RWPE2 (cell line): ENCODE measurements around the gene AIFM3.

Experiments
- ATAC-seq: fragments of 200-7000 bp; cut with Tn5 transposase; 3 replicates; pipeline ENCODE4 v1.9.1; 2021; ENCODE audit warnings: low read depth
- DNase-seq: peaks from one replicate; pipeline ENCODE4 v3.0.0-alpha.2; 2020; ENCODE audit warnings: low spot score
- H3K27ac ChIP-seq: fragments of 450-650 bp; 2 replicates; pipeline ENCODE4 v1.5.1; 2017; ENCODE audit warnings: mild to moderate bottlenecking; ENCODE audit not compliant: poor library complexity, severe bottlenecking
- H3K27me3 ChIP-seq: fragments of 250-450 bp; sonication (Bioruptor Pico); 2 replicates; pipeline ENCODE4 v1.5.1; 2021; ENCODE audit warnings: mild to moderate bottlenecking, moderate library complexity; ENCODE audit not compliant: insufficient read depth, poor library complexity, severe bottlenecking
- H3K36me3 ChIP-seq: fragments of 250-450 bp; sonication (Bioruptor Pico); 2 replicates; pipeline ENCODE4 v1.5.1; 2020; ENCODE audit warnings: low read depth, mild to moderate bottlenecking, moderate library complexity
- H3K4me1 ChIP-seq: fragments of 250-450 bp; sonication (Bioruptor Pico); 2 replicates; pipeline ENCODE4 v1.5.1; 2021; ENCODE audit warnings: mild to moderate bottlenecking, moderate library complexity; ENCODE audit not compliant: insufficient read depth, poor library complexity, severe bottlenecking
- H3K4me3 ChIP-seq: fragments of 250-450 bp; sonication (Bioruptor Pico); 2 replicates; pipeline ENCODE4 v1.5.1; 2021; ENCODE audit warnings: mild to moderate bottlenecking, moderate library complexity; ENCODE audit not compliant: severe bottlenecking
- H3K9me3 ChIP-seq: fragments of 250-450 bp; sonication (Bioruptor Pico); 2 replicates; pipeline ENCODE4 v1.5.1; 2021; ENCODE audit warnings: mild to moderate bottlenecking, moderate library complexity; ENCODE audit not compliant: severe bottlenecking
- TF ChIP-seq, protein P1 (sequence below): fragments of 450-650 bp; IDR thresholded peaks from one replicate; pipeline ENCODE4 v1.5.1; 2017; ENCODE audit warnings: mild to moderate bottlenecking, moderate library complexity; ENCODE audit not compliant: poor library complexity, severe bottlenecking

Gene AIFM3

GRCh38 chr22:20980523-20980922 lies 13.5 kb downstream of the AIFM3 start:
- Histone ChIP-seq H3K27me3 (no peaks in the 10 kb centered on the region), H3K36me3 (peaks cover 14% of the 10 kb centered on the region), H3K4me3 (no peak overlapping the region), H3K27ac (no peak overlapping the region), H3K9me3 (no peaks in the 10 kb centered on the region), H3K4me1 (no peaks in the 10 kb centered on the region)
- TF ChIP-seq, protein P1, sequence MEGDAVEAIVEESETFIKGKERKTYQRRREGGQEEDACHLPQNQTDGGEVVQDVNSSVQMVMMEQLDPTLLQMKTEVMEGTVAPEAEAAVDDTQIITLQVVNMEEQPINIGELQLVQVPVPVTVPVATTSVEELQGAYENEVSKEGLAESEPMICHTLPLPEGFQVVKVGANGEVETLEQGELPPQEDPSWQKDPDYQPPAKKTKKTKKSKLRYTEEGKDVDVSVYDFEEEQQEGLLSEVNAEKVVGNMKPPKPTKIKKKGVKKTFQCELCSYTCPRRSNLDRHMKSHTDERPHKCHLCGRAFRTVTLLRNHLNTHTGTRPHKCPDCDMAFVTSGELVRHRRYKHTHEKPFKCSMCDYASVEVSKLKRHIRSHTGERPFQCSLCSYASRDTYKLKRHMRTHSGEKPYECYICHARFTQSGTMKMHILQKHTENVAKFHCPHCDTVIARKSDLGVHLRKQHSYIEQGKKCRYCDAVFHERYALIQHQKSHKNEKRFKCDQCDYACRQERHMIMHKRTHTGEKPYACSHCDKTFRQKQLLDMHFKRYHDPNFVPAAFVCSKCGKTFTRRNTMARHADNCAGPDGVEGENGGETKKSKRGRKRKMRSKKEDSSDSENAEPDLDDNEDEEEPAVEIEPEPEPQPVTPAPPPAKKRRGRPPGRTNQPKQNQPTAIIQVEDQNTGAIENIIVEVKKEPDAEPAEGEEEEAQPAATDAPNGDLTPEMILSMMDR, result no peak
- no peak for ATAC-seq
- DNase-seq, result no peak

GRCh38 chr22:20980938-20981722 lies 14.1 kb downstream of the AIFM3 start:
- Histone ChIP-seq H3K4me1 (no peaks in the 10 kb centered on the region), H3K4me3 (peak overlapping the region; percentile 84), H3K36me3 (peaks cover 20% of the 10 kb centered on the region), H3K27ac (peak overlapping the region; percentile 58), H3K9me3 (no peaks in the 10 kb centered on the region), H3K27me3 (no peaks in the 10 kb centered on the region)
- no peak for ATAC-seq
- TF ChIP-seq, protein P1, result no peak
- DNase-seq, result no peak

- Histone ChIP-seq H3K4me3 (peak within 1 kb of the TSS; percentile 84), H3K36me3 (peaks cover 27% of the 10 kb centered on the region)
Measured at GRCh38 chr22:20981787-20982562, 14.9 kb downstream of the AIFM3 start, which contains the start of gene LZTR1. Gene LZTR1 (plus strand): TSS chr22:20982297. CDS start chr22:20982372, 75 bp downstream.

DNA sequence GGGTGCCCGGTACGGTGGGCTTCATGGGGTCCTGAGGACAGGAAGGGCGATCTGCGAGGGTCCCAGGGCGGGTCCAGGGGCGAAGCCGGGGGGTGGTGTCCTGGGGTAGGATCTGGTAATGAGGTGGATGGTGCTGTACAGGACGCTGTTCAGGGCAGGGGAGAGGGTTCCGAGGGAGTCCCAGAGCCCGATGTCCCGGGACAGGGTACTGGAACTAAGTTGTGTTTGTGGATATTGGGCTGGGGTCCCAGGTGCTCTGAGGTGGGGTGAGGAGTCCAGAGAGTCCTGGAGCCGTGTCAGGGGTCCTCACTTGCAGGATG lies 15.5 kb downstream of the AIFM3 start:
- ATAC-seq (peak; percentile 35), DNase-seq (no peak)
- TF ChIP-seq, protein P1, result no peak
- Histone ChIP-seq H3K9me3 (no peaks in the 10 kb centered on the region), H3K4me1 (no peaks in the 10 kb centered on the region), H3K27me3 (no peaks in the 10 kb centered on the region), H3K36me3 (peaks cover 27% of the 10 kb centered on the region), H3K27ac (peak overlapping the region; percentile 58), H3K4me3 (peak overlapping the region; percentile 84)

More at GRCh38 chr22:20981787-20982562, 14.9 kb downstream of the AIFM3 start, which contains the start of gene LZTR1:
- DNase-seq (no peak), ATAC-seq (peak; percentile 91)
- peak within 1 kb of the TSS; percentile 58 for H3K27ac ChIP-seq
- no peaks in the 10 kb centered on the region for H3K4me1 ChIP-seq
- TF ChIP-seq, protein P1, result peak; percentile 63
- no peaks in the 10 kb centered on the region for H3K27me3 ChIP-seq
- H3K9me3 ChIP-seq, result no peaks in the 10 kb centered on the region
